K562 (cell line): ENCODE measurements around the gene MEIKIN. TPM values are rescaled to one million over a fixed set of nuclear protein-coding genes. Genes with fewer than 3 reads are reported as not detected.

Source experiments
- KHSRP ChIP-seq: fragments of 450-650 bp; IDR thresholded peaks from 2 replicates; pipeline ENCODE4 v1.6.1; 2017
- NR4A1 ChIP-seq, 2 experiments: fragments of 250-450 bp in 1 of 2; fragments of 450-650 bp in 1 of 2; sonication (Bioruptor Pico) in 1 of 2; IDR thresholded peaks; 2 replicates each; pipeline versions ENCODE4 v1.4.0 to v1.6.1; 2016 to 2020; ENCODE audit warnings: mild to moderate bottlenecking in 2 of 2, missing compliant biosample characterization in 1 of 2, missing genetic modification characterization in 1 of 2, moderate library complexity in 1 of 2
- STAT5B ChIP-seq: fragments of 250-450 bp; sonication (Bioruptor Pico); IDR thresholded peaks from 2 replicates; pipeline ENCODE4 v1.8.0; 2021; ENCODE audit warnings: mild to moderate bottlenecking, inconsistent platforms
- ZNF217 ChIP-seq: sonication (generic); formaldehyde crosslinking; IDR thresholded peaks from 2 replicates; pipeline ENCODE4 v1.8.0; 2022; ENCODE audit warnings: mild to moderate bottlenecking, missing genetic modification reagents
- ZNF23 ChIP-seq: fragments of 250-450 bp; sonication (Bioruptor Pico); IDR thresholded peaks from 2 replicates; pipeline ENCODE4 v1.4.0; 2020; ENCODE audit warnings: mild to moderate bottlenecking
- polyA plus RNA-seq, 8 experiments: library from polyadenylated mRNA; depleted of rRNA in 4 of 8; stranded (reverse) in 5 of 8; unstranded in 3 of 8; fragments of >200 nt; fragmentation: Nextera tagmentation in 2 of 8; fragmentation: Illumina TruSeq in 1 of 8; extraction: Ambion mirVana in 2 of 8; extraction: Trizol in 1 of 8; gene quantifications; 2 replicates each; pipeline versions ENCODE4 v1.2.1 to v1.2.3, GENCODE V29; 2011 to 2014; ENCODE audit warnings: inconsistent platforms in 1 of 8, missing spikeins in 1 of 8
- total RNA-seq, 7 experiments: library from RNA; depleted of rRNA in 6 of 7; stranded (reverse); fragments of >200 nt in 6 of 7; fragmentation: Illumina TruSeq in 2 of 7; extraction: Trizol in 2 of 7; gene quantifications; 2 replicates each; pipeline versions ENCODE4 v1.2.1 to v1.2.3, GENCODE V29; 2011 to 2021; ENCODE audit warnings: low replicate concordance in 1 of 7
- TF ChIP-seq, protein P1 (sequence below): fragments of 450-650 bp; IDR thresholded peaks from 2 replicates; pipeline ENCODE4 v1.6.1; 2016; ENCODE audit warnings: mild to moderate bottlenecking, moderate library complexity
- TF ChIP-seq, protein P2 (sequence below): fragments of 250-450 bp; sonication (Bioruptor Pico); IDR thresholded peaks from 2 replicates; pipeline ENCODE4 v1.5.1; 2021; ENCODE audit warnings: mild to moderate bottlenecking

The MEIKIN gene
- total and polyA plus RNA-seq, 9 of the 15 experiments (the other 6 are each of a cell fraction or from before 2014, with no cell fraction given): 0.18 TPM; not detected in 8

DNA sequence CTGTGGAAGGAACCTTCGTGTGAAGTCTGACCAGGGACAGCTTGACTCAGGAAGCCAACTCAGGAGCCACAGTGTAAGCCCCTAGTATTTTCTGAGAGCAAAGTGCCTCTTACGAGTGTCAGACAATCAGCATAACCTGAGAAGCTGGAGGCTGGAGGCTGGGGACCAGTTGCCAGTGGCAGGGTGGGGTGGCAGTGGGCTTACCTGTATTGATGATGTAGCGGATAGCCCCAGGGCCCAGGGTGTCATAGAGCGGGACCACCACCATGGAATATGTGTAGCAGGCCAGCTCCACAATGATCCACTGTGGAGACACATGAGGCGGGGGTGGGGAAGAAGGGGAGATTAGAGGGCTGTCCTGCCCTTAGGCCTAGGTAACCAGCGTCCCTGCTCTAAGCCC lies 43.1 kb upstream of the MEIKIN start (continued):
- TF ChIP-seq, protein P1, sequence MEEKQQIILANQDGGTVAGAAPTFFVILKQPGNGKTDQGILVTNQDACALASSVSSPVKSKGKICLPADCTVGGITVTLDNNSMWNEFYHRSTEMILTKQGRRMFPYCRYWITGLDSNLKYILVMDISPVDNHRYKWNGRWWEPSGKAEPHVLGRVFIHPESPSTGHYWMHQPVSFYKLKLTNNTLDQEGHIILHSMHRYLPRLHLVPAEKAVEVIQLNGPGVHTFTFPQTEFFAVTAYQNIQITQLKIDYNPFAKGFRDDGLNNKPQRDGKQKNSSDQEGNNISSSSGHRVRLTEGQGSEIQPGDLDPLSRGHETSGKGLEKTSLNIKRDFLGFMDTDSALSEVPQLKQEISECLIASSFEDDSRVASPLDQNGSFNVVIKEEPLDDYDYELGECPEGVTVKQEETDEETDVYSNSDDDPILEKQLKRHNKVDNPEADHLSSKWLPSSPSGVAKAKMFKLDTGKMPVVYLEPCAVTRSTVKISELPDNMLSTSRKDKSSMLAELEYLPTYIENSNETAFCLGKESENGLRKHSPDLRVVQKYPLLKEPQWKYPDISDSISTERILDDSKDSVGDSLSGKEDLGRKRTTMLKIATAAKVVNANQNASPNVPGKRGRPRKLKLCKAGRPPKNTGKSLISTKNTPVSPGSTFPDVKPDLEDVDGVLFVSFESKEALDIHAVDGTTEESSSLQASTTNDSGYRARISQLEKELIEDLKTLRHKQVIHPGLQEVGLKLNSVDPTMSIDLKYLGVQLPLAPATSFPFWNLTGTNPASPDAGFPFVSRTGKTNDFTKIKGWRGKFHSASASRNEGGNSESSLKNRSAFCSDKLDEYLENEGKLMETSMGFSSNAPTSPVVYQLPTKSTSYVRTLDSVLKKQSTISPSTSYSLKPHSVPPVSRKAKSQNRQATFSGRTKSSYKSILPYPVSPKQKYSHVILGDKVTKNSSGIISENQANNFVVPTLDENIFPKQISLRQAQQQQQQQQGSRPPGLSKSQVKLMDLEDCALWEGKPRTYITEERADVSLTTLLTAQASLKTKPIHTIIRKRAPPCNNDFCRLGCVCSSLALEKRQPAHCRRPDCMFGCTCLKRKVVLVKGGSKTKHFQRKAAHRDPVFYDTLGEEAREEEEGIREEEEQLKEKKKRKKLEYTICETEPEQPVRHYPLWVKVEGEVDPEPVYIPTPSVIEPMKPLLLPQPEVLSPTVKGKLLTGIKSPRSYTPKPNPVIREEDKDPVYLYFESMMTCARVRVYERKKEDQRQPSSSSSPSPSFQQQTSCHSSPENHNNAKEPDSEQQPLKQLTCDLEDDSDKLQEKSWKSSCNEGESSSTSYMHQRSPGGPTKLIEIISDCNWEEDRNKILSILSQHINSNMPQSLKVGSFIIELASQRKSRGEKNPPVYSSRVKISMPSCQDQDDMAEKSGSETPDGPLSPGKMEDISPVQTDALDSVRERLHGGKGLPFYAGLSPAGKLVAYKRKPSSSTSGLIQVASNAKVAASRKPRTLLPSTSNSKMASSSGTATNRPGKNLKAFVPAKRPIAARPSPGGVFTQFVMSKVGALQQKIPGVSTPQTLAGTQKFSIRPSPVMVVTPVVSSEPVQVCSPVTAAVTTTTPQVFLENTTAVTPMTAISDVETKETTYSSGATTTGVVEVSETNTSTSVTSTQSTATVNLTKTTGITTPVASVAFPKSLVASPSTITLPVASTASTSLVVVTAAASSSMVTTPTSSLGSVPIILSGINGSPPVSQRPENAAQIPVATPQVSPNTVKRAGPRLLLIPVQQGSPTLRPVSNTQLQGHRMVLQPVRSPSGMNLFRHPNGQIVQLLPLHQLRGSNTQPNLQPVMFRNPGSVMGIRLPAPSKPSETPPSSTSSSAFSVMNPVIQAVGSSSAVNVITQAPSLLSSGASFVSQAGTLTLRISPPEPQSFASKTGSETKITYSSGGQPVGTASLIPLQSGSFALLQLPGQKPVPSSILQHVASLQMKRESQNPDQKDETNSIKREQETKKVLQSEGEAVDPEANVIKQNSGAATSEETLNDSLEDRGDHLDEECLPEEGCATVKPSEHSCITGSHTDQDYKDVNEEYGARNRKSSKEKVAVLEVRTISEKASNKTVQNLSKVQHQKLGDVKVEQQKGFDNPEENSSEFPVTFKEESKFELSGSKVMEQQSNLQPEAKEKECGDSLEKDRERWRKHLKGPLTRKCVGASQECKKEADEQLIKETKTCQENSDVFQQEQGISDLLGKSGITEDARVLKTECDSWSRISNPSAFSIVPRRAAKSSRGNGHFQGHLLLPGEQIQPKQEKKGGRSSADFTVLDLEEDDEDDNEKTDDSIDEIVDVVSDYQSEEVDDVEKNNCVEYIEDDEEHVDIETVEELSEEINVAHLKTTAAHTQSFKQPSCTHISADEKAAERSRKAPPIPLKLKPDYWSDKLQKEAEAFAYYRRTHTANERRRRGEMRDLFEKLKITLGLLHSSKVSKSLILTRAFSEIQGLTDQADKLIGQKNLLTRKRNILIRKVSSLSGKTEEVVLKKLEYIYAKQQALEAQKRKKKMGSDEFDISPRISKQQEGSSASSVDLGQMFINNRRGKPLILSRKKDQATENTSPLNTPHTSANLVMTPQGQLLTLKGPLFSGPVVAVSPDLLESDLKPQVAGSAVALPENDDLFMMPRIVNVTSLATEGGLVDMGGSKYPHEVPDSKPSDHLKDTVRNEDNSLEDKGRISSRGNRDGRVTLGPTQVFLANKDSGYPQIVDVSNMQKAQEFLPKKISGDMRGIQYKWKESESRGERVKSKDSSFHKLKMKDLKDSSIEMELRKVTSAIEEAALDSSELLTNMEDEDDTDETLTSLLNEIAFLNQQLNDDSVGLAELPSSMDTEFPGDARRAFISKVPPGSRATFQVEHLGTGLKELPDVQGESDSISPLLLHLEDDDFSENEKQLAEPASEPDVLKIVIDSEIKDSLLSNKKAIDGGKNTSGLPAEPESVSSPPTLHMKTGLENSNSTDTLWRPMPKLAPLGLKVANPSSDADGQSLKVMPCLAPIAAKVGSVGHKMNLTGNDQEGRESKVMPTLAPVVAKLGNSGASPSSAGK: no peak
- TF ChIP-seq ZNF23 (CRISPR knock-in tag) (no peak), KHSRP (no peak), NR4A1 (CRISPR knock-in tag; IDR thresholded peaks at IDR 0.05) (no peak), NR4A1 (tag; IDR thresholded peaks at IDR 0.05) (no peak), ZNF217 (CRISPR knock-in tag) (no peak), STAT5B (CRISPR knock-in tag) (no peak)
- TF ChIP-seq, protein P2, sequence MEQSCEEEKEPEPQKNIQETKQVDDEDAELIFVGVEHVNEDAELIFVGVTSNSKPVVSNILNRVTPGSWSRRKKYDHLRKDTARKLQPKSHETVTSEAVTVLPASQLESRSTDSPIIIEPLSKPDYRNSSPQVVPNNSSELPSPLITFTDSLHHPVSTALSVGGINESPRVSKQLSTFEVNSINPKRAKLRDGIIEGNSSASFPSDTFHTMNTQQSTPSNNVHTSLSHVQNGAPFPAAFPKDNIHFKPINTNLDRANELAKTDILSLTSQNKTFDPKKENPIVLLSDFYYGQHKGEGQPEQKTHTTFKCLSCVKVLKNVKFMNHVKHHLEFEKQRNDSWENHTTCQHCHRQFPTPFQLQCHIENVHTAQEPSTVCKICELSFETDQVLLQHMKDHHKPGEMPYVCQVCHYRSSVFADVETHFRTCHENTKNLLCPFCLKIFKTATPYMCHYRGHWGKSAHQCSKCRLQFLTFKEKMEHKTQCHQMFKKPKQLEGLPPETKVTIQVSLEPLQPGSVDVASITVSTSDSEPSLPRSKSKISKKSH (CRISPR knock-in tag): no peak
